ENCODE results near the gene PLAA. TPM values are rescaled to one million over a fixed set of nuclear protein-coding genes. Genes with fewer than 3 reads are reported as not detected.

Gene PLAA
- polyA plus RNA-seq, 1 donor from 2014 or later: 27.4 TPM

DNA sequence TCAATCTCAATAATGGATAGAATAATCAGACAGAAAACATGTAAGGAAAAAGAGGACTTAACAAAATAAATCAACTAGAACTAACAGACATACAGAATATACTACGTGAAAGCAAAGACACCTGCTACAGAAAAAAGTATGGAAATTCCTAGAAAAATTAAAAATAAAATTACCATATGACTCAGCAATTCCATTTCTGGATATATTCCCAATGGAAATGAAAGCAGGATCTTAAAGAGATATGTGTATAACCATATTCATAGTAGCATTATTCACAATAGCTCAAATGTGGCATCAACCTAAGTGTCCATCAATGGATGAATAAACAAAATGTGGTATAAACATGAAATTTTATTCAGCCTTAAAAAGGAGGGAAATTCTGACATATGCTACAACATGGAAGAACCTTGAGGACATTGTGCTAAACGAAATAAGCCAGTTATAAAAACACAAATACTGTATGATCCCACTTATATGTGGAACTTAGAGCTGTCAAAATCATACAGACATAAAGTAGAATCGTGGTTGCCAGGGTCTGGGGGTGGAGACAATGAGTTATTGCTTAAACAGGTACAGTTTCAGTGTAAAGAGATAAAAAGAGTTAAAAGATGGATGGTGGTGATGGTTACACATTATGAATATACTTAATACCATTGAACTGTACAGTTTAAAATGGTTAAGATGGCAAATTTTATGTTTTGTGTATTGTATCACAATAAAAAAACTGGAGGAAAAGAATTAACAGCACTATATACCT lies 6.9 kb downstream of the PLAA start:
- Histone ChIP-seq H3K79me2 (replicated peaks; ENCODE audit: insufficient read depth, low read length) (peaks cover 83% of the 10 kb centered on the region), H4K20me1 (ENCODE audit: insufficient read depth) (no peaks in the 10 kb centered on the region), H2AFZ (ENCODE audit: low read depth, low read length) (no peak overlapping the region), H3K27ac (ENCODE audit: low read length) (no peak overlapping the region), H3F3A (ENCODE audit: insufficient read depth, low read length, poor library complexity, severe bottlenecking) (no peaks in the 10 kb centered on the region), H3K36me3 (ENCODE audit: insufficient read depth, low read length) (no peaks in the 10 kb centered on the region), H3K27me3 (ENCODE audit: insufficient read depth, low read depth, low read length) (no peaks in the 10 kb centered on the region), H3K4me3 (ENCODE audit: low read length) (no peak overlapping the region), H3K9ac (ENCODE audit: low read length) (no peak overlapping the region), H3K4me2 (ENCODE audit: low read length) (no peak overlapping the region), H3K9me2 (ENCODE audit: insufficient read depth, low read length) (no peaks in the 10 kb centered on the region), H3K9me3 (ENCODE audit: low read length) (no peaks in the 10 kb centered on the region)
- TF ChIP-seq, protein P1, sequence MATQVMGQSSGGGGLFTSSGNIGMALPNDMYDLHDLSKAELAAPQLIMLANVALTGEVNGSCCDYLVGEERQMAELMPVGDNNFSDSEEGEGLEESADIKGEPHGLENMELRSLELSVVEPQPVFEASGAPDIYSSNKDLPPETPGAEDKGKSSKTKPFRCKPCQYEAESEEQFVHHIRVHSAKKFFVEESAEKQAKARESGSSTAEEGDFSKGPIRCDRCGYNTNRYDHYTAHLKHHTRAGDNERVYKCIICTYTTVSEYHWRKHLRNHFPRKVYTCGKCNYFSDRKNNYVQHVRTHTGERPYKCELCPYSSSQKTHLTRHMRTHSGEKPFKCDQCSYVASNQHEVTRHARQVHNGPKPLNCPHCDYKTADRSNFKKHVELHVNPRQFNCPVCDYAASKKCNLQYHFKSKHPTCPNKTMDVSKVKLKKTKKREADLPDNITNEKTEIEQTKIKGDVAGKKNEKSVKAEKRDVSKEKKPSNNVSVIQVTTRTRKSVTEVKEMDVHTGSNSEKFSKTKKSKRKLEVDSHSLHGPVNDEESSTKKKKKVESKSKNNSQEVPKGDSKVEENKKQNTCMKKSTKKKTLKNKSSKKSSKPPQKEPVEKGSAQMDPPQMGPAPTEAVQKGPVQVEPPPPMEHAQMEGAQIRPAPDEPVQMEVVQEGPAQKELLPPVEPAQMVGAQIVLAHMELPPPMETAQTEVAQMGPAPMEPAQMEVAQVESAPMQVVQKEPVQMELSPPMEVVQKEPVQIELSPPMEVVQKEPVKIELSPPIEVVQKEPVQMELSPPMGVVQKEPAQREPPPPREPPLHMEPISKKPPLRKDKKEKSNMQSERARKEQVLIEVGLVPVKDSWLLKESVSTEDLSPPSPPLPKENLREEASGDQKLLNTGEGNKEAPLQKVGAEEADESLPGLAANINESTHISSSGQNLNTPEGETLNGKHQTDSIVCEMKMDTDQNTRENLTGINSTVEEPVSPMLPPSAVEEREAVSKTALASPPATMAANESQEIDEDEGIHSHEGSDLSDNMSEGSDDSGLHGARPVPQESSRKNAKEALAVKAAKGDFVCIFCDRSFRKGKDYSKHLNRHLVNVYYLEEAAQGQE (IDR thresholded peaks at IDR 0.05; ENCODE audit: borderline replicate concordance): no peak

DNA sequence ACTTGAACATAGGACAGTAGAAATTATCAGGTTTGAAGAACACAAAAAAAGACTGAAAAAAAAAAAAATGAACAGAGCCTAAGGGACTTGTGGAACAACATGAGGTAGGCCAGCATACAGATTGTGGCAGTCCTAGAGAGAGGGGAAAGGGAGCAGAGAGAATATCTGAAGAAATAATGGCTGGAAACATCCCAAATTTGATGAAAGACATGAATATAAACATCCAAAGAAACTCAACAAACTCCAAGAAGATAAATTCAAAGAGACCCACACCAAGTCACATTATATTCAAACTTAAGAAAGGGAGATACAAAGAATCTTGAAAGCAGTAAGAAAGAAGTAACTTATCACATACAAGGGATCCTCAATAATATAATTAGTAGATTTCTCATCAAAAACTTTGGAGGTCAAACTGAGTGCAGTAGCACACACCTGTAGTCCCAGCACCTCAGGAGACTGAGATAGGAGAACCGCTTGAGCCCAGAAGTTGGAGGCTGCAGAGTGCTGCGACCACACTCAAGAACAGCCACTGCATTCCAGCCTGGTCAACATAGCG lies 9.1 kb downstream of the PLAA start:
- Histone ChIP-seq H3K27ac (ENCODE audit: low read length) (no peak overlapping the region), H3K9me2 (ENCODE audit: insufficient read depth, low read length) (no peaks in the 10 kb centered on the region), H2AFZ (ENCODE audit: low read depth, low read length) (no peak overlapping the region), H3K4me3 (ENCODE audit: low read length) (no peak overlapping the region), H4K20me1 (ENCODE audit: insufficient read depth) (no peaks in the 10 kb centered on the region), H3K4me2 (ENCODE audit: low read length) (no peak overlapping the region), H3K27me3 (ENCODE audit: insufficient read depth, low read depth, low read length) (no peaks in the 10 kb centered on the region), H3K9ac (ENCODE audit: low read length) (no peak overlapping the region), H3K79me2 (replicated peaks; ENCODE audit: insufficient read depth, low read length) (peaks cover 75% of the 10 kb centered on the region), H3F3A (ENCODE audit: insufficient read depth, low read length, poor library complexity, severe bottlenecking) (no peaks in the 10 kb centered on the region), H3K9me3 (ENCODE audit: low read length) (no peaks in the 10 kb centered on the region), H3K36me3 (ENCODE audit: insufficient read depth, low read length) (no peaks in the 10 kb centered on the region)
- no peak for TF ChIP-seq EZH2 (IDR thresholded peaks at IDR 0.05; ENCODE audit: borderline replicate concordance, insufficient read depth, low read length, poor library complexity, severe bottlenecking)

- no peak overlapping the region for H2AFZ ChIP-seq (ENCODE audit: low read depth, low read length)
- TF ChIP-seq MXI1 (conservative IDR thresholded peaks at IDR 0.05; ENCODE audit: poor library complexity, severe bottlenecking) (no peak), RAD21 (conservative IDR thresholded peaks at IDR 0.05) (no peak), POLR2AphosphoS5 (IDR thresholded peaks at IDR 0.05) (no peak), EP300 (conservative IDR thresholded peaks at IDR 0.05; ENCODE audit: poor library complexity, severe bottlenecking) (no peak)
- TF ChIP-seq, protein P2, sequence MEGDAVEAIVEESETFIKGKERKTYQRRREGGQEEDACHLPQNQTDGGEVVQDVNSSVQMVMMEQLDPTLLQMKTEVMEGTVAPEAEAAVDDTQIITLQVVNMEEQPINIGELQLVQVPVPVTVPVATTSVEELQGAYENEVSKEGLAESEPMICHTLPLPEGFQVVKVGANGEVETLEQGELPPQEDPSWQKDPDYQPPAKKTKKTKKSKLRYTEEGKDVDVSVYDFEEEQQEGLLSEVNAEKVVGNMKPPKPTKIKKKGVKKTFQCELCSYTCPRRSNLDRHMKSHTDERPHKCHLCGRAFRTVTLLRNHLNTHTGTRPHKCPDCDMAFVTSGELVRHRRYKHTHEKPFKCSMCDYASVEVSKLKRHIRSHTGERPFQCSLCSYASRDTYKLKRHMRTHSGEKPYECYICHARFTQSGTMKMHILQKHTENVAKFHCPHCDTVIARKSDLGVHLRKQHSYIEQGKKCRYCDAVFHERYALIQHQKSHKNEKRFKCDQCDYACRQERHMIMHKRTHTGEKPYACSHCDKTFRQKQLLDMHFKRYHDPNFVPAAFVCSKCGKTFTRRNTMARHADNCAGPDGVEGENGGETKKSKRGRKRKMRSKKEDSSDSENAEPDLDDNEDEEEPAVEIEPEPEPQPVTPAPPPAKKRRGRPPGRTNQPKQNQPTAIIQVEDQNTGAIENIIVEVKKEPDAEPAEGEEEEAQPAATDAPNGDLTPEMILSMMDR (IDR thresholded peaks at IDR 0.05; ENCODE audit: poor library complexity, severe bottlenecking): no peak
- TF ChIP-seq, protein P1 (IDR thresholded peaks at IDR 0.05; ENCODE audit: borderline replicate concordance): no peak
- no peak overlapping the region for H3K27ac ChIP-seq (ENCODE audit: low read length)
- no peaks in the 10 kb centered on the region for H3K9me3 ChIP-seq (ENCODE audit: low read length)
- no peaks in the 10 kb centered on the region for H3K36me3 ChIP-seq (ENCODE audit: insufficient read depth, low read length)
- H3K9ac ChIP-seq (ENCODE audit: low read length): no peak overlapping the region
- H3F3A ChIP-seq (ENCODE audit: insufficient read depth, low read length, poor library complexity, severe bottlenecking): no peaks in the 10 kb centered on the region
- H4K20me1 ChIP-seq (ENCODE audit: insufficient read depth): no peaks in the 10 kb centered on the region
- H3K9me2 ChIP-seq (ENCODE audit: insufficient read depth, low read length): no peaks in the 10 kb centered on the region
- no peak overlapping the region for H3K4me3 ChIP-seq (ENCODE audit: low read length)
- no peak overlapping the region for H3K4me2 ChIP-seq (ENCODE audit: low read length)
- no peaks in the 10 kb centered on the region for H3K27me3 ChIP-seq (ENCODE audit: insufficient read depth, low read depth, low read length)
- peaks cover 59% of the 10 kb centered on the region for H3K79me2 ChIP-seq (replicated peaks; ENCODE audit: insufficient read depth, low read length)
These were observed 11.2 kb downstream of the PLAA start for GRCh38 chr9:26935847-26936246.

All from neural cell (in vitro differentiated cells).